ENCODE results near the gene RAB11FIP5.

DNA sequence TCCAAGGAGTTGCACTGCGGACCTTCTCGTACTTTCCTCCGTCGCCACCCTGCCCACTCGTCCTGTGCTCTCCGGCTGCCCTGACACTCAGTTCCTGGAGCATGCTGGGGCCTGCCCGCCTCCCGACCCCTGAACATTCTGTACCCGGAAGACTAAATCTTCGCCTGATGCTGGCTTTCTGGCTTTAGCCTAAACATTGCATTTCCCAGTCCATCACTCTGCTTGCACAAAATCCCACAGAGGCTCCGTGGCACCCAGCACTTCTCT lies 40.7 kb downstream of the RAB11FIP5 start:
- TF ChIP-seq, protein P1, sequence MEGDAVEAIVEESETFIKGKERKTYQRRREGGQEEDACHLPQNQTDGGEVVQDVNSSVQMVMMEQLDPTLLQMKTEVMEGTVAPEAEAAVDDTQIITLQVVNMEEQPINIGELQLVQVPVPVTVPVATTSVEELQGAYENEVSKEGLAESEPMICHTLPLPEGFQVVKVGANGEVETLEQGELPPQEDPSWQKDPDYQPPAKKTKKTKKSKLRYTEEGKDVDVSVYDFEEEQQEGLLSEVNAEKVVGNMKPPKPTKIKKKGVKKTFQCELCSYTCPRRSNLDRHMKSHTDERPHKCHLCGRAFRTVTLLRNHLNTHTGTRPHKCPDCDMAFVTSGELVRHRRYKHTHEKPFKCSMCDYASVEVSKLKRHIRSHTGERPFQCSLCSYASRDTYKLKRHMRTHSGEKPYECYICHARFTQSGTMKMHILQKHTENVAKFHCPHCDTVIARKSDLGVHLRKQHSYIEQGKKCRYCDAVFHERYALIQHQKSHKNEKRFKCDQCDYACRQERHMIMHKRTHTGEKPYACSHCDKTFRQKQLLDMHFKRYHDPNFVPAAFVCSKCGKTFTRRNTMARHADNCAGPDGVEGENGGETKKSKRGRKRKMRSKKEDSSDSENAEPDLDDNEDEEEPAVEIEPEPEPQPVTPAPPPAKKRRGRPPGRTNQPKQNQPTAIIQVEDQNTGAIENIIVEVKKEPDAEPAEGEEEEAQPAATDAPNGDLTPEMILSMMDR (IDR thresholded peaks at IDR 0.05) = no peak
- TF ChIP-seq POLR2A (IDR thresholded peaks at IDR 0.05) (no peak), POLR2AphosphoS5 (IDR thresholded peaks at IDR 0.05) (peak in 2 of 3 donors; percentile 4 to 23), EP300 (IDR thresholded peaks at IDR 0.05) (no peak)

Measured in stomach (tissue), 4 donors.